NT2/D1 (cell line): Measurements from ENCODE around the gene ARHGAP28.

ENCODE experiments used
- YY1 ChIP-seq: IDR thresholded peaks from 2 replicates; pipeline ENCODE4 v1.6.1; 2011; ENCODE audit not compliant: insufficient read length, insufficient read depth
- ZNF274 ChIP-seq: IDR thresholded peaks from 2 replicates; pipeline ENCODE4 v1.6.1; 2011; ENCODE audit warnings: mild to moderate bottlenecking, low read depth, low read length

DNA sequence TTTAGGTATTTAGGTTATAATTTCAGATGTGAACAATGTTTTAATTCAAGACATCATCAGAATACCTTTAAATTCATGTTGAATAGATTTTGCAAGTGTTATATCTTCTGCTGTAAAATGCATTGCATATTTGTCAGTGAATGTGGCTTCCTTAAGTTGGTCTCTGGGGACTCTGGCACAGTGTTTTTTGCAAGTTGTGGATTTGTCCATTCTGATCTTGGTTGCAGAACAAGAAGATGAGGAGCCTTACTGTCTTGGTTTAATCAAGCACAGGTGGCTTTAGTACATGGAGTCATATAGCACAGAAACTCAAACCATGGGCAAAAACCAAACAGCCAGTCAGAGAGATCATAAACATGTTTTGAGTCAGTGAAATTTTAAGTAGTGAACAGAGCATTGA is 135.7 kb downstream of the ARHGAP28 start:
- TF ChIP-seq ZNF274, result no peak
- TF ChIP-seq YY1, result no peak
